Measurements from ENCODE around the gene KRTAP4-11.
"Not testable (repeated sequence)": the region's sequence is repeated elsewhere in the genome, so short reads cannot be mapped to it uniquely, and the experiment has no call there.

KRTAP4-11 gene

DNA sequence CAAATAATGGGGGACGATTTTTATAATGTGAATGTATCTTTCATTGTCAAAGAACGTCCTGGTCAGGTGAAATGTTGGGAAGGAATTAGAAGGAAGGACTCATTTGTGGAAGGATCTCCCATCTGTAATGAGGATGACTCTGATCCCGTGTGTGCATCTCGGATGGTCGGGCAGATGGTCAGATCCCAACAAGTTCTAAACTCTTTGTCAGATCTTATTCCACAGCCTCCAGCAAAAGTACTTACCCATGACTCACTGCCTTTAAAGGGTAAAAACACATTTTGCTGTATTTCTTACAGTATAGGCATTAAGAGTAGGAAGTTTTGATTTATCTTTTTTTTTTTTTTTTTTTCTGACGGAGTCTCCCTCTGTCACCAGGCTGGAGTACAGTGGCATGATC is 19.7 kb downstream of the KRTAP4-11 start:
- TF ChIP-seq FOXP2 (optimal IDR thresholded peaks at IDR 0.05; ENCODE audit: borderline replicate concordance, extremely low read depth, extremely low read length, insufficient read depth) = no peak
- TF ChIP-seq, protein P1, sequence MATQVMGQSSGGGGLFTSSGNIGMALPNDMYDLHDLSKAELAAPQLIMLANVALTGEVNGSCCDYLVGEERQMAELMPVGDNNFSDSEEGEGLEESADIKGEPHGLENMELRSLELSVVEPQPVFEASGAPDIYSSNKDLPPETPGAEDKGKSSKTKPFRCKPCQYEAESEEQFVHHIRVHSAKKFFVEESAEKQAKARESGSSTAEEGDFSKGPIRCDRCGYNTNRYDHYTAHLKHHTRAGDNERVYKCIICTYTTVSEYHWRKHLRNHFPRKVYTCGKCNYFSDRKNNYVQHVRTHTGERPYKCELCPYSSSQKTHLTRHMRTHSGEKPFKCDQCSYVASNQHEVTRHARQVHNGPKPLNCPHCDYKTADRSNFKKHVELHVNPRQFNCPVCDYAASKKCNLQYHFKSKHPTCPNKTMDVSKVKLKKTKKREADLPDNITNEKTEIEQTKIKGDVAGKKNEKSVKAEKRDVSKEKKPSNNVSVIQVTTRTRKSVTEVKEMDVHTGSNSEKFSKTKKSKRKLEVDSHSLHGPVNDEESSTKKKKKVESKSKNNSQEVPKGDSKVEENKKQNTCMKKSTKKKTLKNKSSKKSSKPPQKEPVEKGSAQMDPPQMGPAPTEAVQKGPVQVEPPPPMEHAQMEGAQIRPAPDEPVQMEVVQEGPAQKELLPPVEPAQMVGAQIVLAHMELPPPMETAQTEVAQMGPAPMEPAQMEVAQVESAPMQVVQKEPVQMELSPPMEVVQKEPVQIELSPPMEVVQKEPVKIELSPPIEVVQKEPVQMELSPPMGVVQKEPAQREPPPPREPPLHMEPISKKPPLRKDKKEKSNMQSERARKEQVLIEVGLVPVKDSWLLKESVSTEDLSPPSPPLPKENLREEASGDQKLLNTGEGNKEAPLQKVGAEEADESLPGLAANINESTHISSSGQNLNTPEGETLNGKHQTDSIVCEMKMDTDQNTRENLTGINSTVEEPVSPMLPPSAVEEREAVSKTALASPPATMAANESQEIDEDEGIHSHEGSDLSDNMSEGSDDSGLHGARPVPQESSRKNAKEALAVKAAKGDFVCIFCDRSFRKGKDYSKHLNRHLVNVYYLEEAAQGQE (IDR thresholded peaks at IDR 0.05; ENCODE audit: insufficient read depth in 1 of 2, low read depth in 2 of 2, low read length in 2 of 2) = no peak
- no peak for TF ChIP-seq POLR2AphosphoS5 (IDR thresholded peaks at IDR 0.05; ENCODE audit: low read depth, low read length)
- TF ChIP-seq SIN3A (IDR thresholded peaks at IDR 0.05; ENCODE audit: borderline replicate concordance, insufficient read depth, low read length) = no peak
- no peak for TF ChIP-seq TAF1 (IDR thresholded peaks at IDR 0.05; ENCODE audit: borderline replicate concordance, insufficient read depth, low read length)

GRCh38 chr17:41098042-41098441 is 20.1 kb downstream of the KRTAP4-11 start, which contains the start of gene KRTAP4-8:
TSS of gene KRTAP4-8 (minus strand) at chr17:41098142. CDS start at chr17:41098084, 58 bp downstream.
- no peak for TF ChIP-seq FOXP2 (optimal IDR thresholded peaks at IDR 0.05; ENCODE audit: borderline replicate concordance, extremely low read depth, extremely low read length, insufficient read depth)
- TF ChIP-seq, protein P1 (IDR thresholded peaks at IDR 0.05; ENCODE audit: insufficient read depth in 1 of 2, low read depth in 2 of 2, low read length in 2 of 2) = no peak
- no peak for TF ChIP-seq POLR2AphosphoS5 (IDR thresholded peaks at IDR 0.05; ENCODE audit: low read depth, low read length)
- no peak for TF ChIP-seq SIN3A (IDR thresholded peaks at IDR 0.05; ENCODE audit: borderline replicate concordance, insufficient read depth, low read length)
- TF ChIP-seq TAF1 (IDR thresholded peaks at IDR 0.05; ENCODE audit: borderline replicate concordance, insufficient read depth, low read length) = no peak

- no peak for TF ChIP-seq POLR2AphosphoS5 (IDR thresholded peaks at IDR 0.05; ENCODE audit: low read depth, low read length)
Observed at GRCh38 chr17:41096055-41096454, 22.1 kb downstream of the KRTAP4-11 start.

DNA sequence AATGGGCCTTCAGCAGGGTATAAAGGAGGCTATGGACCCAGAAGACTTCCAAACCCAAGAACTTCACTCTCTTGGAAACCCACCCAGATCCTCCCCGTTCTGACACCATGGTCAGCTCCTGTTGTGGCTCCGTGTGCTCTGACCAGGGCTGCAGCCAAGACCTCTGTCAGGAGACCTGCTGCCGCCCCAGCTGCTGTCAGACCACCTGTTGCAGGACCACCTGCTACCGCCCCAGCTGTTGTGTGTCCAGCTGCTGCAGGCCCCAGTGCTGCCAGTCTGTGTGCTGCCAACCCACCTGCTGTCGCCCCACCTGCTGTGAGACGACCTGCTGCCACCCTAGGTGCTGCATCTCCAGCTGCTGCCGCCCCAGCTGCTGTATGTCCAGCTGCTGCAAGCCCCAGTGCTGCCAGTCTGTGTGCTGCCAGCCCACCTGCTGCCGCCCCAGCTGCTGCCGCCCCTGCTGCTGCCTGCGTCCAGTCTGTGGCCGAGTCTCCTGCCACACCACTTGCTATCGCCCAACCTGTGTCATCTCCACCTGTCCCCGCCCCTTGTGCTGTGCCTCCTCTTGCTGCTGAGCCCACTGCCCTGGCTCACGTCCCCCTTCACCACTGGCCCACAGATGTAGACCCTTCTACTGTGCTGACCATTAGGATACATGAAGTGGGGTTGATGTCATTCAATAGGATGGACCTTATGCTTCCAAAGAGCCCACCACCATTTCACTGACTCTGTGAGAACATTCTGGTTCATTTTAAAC is 33.9 kb downstream of the KRTAP4-11 start, which contains the start of gene KRTAP4-7:
TSS of gene KRTAP4-7 (plus strand) at position 51 of the 757 bp plus-strand sequence. CDS start at position 108, 57 bp downstream.
- TF ChIP-seq, protein P1 (IDR thresholded peaks at IDR 0.05; ENCODE audit: insufficient read depth in 1 of 2, low read depth in 2 of 2, low read length in 2 of 2) = not testable (repeated sequence)
- TF ChIP-seq FOXP2 (optimal IDR thresholded peaks at IDR 0.05; ENCODE audit: borderline replicate concordance, extremely low read depth, extremely low read length, insufficient read depth); TAF1 (IDR thresholded peaks at IDR 0.05; ENCODE audit: borderline replicate concordance, insufficient read depth, low read length): not testable (repeated sequence)

DNA sequence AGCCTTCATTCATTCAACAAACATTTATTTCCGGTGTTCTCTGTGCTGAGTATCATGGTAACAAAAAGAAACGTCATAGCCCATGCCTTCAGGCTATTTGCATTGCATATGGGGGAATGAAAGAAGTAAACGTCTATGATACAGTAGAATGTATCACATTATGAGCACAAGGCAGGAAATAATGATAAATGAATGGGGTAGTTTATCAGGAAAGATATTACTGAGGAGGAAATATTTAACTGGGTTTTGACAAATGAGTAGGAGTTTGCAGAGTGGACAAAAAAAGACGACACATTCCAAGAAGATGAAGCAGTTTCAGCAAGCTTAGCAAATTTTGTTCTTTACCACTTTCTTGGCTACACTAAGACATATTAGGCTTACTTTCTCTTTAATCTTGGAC is 35.5 kb downstream of the KRTAP4-11 start:
- no peak for TF ChIP-seq TAF1 (IDR thresholded peaks at IDR 0.05; ENCODE audit: borderline replicate concordance, insufficient read depth, low read length)
- TF ChIP-seq, protein P1 (IDR thresholded peaks at IDR 0.05; ENCODE audit: insufficient read depth in 1 of 2, low read depth in 2 of 2, low read length in 2 of 2) = no peak
- TF ChIP-seq POLR2AphosphoS5 (IDR thresholded peaks at IDR 0.05; ENCODE audit: low read depth, low read length) = no peak
- TF ChIP-seq FOXP2 (optimal IDR thresholded peaks at IDR 0.05; ENCODE audit: borderline replicate concordance, extremely low read depth, extremely low read length, insufficient read depth) = no peak
- TF ChIP-seq SIN3A (IDR thresholded peaks at IDR 0.05; ENCODE audit: borderline replicate concordance, insufficient read depth, low read length) = no peak

Measured in PFSK-1 (cell line).